GM12892 (cell line): ENCODE data around the gene NCAPG2.

Source experiments
- POLR2A ChIP-seq: IDR thresholded peaks from 2 replicates; pipeline ENCODE4 v1.6.1; 2011; ENCODE audit warnings: low read depth, low read length, control low read depth
- POLR2AphosphoS5 ChIP-seq: IDR thresholded peaks from 2 replicates; pipeline ENCODE4 v1.6.1; 2011; ENCODE audit warnings: low read depth, low read length, control low read depth

DNA sequence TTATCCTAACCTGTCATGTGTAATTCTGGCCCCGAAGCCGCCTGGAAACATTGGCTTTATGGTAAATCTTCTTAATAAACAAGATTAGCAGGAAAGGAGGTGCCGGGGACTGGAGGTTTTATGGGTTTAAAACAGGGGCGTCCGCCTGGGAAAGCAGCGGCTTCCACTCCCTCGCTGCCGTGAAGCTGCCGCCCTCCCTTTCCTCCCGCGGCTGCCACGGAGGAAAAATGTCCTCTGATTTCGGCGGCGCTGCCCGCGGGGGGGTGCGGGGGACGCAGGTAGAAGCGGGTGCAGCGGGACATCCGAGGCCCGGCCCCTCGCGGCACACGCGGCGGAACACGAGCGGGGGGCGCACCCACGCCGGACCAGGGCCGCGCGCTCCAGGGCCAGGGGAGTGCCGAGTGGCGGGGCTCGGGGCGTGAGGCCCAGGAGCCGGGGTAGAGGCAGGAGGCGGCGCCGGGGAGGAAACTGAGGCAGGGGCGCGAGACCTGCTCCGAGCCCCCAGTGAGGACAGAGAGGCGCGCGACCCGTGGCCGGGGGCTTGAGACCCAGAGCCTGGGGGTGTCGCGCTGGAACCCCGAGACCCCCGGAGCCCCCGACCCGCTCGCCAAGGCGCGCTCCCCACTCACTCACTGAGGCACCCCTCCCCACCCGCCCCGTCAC is 118.0 kb downstream of the NCAPG2 start:
- TF ChIP-seq POLR2AphosphoS5 = no peak
- TF ChIP-seq POLR2A = no peak
